Liver (tissue), 9 donors: ENCODE data around the gene SLC39A6. TPM values are rescaled to one million over a fixed set of nuclear protein-coding genes. Genes with fewer than 3 reads are reported as not detected.

ENCODE experiments used
- DNase-seq: peaks from one replicate; pipeline ENCODE4 v3.0.0-alpha.2; 2017; ENCODE audit warnings: low spot score
- H3K27ac ChIP-seq, 2 donors: one replicate each; pipeline ENCODE4 v1.7.0; 2013; ENCODE audit warnings: inconsistent platforms in 2 of 2, low read length in 2 of 2, control low read depth in 1 of 2, low read depth in 1 of 2, mild to moderate bottlenecking in 1 of 2
- H3K27me3 ChIP-seq, 4 donors: one replicate each; pipeline versions ENCODE4 v1.6.1 to v1.7.0; 2013; ENCODE audit warnings: low read length in 3 of 4, inconsistent platforms in 1 of 4, mild to moderate bottlenecking in 1 of 4, moderate library complexity in 1 of 4; ENCODE audit not compliant: control insufficient read depth in 4 of 4, insufficient read depth in 4 of 4
- H3K36me3 ChIP-seq, 4 donors: one replicate each; pipeline versions ENCODE4 v1.6.1 to v1.7.0; 2013; ENCODE audit warnings: low read length in 3 of 4, mild to moderate bottlenecking in 3 of 4, low read depth in 1 of 4, moderate library complexity in 1 of 4; ENCODE audit not compliant: control insufficient read depth in 4 of 4, insufficient read depth in 3 of 4
- H3K4me1 ChIP-seq, 4 donors: one replicate each; pipeline versions ENCODE4 v1.6.1 to v1.7.0; 2013; ENCODE audit warnings: low read length in 3 of 4, mild to moderate bottlenecking in 3 of 4, moderate library complexity in 1 of 4; ENCODE audit not compliant: control insufficient read depth in 4 of 4, insufficient read depth in 4 of 4
- H3K4me3 ChIP-seq, 3 donors: one replicate each; pipeline versions ENCODE4 v1.6.1 to v1.7.0; 2013; ENCODE audit warnings: low read length in 3 of 3, control low read depth in 1 of 3, low read depth in 1 of 3, mild to moderate bottlenecking in 1 of 3
- H3K9ac ChIP-seq, 2 donors: one replicate each; pipeline ENCODE4 v1.7.0; 2013; ENCODE audit warnings: low read length in 2 of 2, mild to moderate bottlenecking in 2 of 2, moderate library complexity in 2 of 2, control low read depth in 1 of 2, low read depth in 1 of 2
- H3K9me3 ChIP-seq, 4 donors: one replicate each; pipeline versions ENCODE4 v1.6.1 to v1.7.0; 2013; ENCODE audit warnings: low read length in 3 of 4; ENCODE audit not compliant: control insufficient read depth in 4 of 4
- ATF3 ChIP-seq: IDR thresholded peaks from 2 replicates; pipeline ENCODE4 v1.6.1; 2016; ENCODE audit warnings: antibody characterized with exemption
- CTCF ChIP-seq: fragments of 150-350 bp; IDR thresholded peaks from 2 replicates; pipeline ENCODE4 v1.5.1; 2017; ENCODE audit warnings: improper control_type of control experiment, low read depth, low read length; ENCODE audit not compliant: missing input control
- EGR1 ChIP-seq, 2 donors: IDR thresholded peaks; 2 replicates each; pipeline ENCODE4 v1.6.1; 2016 to 2018; ENCODE audit warnings: antibody characterized with exemption in 2 of 2, low read depth in 2 of 2
- FOXA1 ChIP-seq: IDR thresholded peaks from 2 replicates; pipeline ENCODE4 v1.6.1; 2016; ENCODE audit warnings: antibody characterized with exemption
- FOXA2 ChIP-seq: IDR thresholded peaks from 2 replicates; pipeline ENCODE4 v1.6.1; 2016; ENCODE audit warnings: antibody characterized with exemption
- GABPA ChIP-seq, 2 donors: IDR thresholded peaks in 1 of 2; conservative IDR thresholded peaks in 1 of 2; 2 replicates each; pipeline ENCODE4 v1.6.1; 2016; ENCODE audit warnings: antibody characterized with exemption in 2 of 2, mild to moderate bottlenecking in 1 of 2, moderate library complexity in 1 of 2
- HNF4A ChIP-seq, 2 donors: conservative IDR thresholded peaks; 2 replicates each; pipeline ENCODE4 v1.6.1; 2016; ENCODE audit warnings: antibody characterized with exemption in 2 of 2, mild to moderate bottlenecking in 2 of 2
- HNF4G ChIP-seq: IDR thresholded peaks from 2 replicates; pipeline ENCODE4 v1.6.1; 2016; ENCODE audit warnings: antibody characterized with exemption
- JUND ChIP-seq, 2 donors: IDR thresholded peaks; 2 replicates each; pipeline ENCODE4 v1.6.1; 2016; ENCODE audit warnings: antibody characterized with exemption in 2 of 2
- MAX ChIP-seq: IDR thresholded peaks from 2 replicates; pipeline ENCODE4 v1.6.1; 2016; ENCODE audit warnings: antibody characterized with exemption
- NR2F2 ChIP-seq: IDR thresholded peaks from 2 replicates; pipeline ENCODE4 v1.6.1; 2016; ENCODE audit warnings: antibody characterized with exemption
- RAD21 ChIP-seq, 2 donors: IDR thresholded peaks; 2 replicates each; pipeline ENCODE4 v1.6.1; 2016; ENCODE audit warnings: antibody characterized with exemption in 2 of 2, mild to moderate bottlenecking in 2 of 2
- REST ChIP-seq: IDR thresholded peaks from 2 replicates; pipeline ENCODE4 v1.6.1; 2016; ENCODE audit warnings: antibody characterized with exemption, mild to moderate bottlenecking
- RXRA ChIP-seq, 2 donors: IDR thresholded peaks; 2 replicates each; pipeline ENCODE4 v1.6.1; 2017 to 2018; ENCODE audit warnings: antibody characterized with exemption in 2 of 2, mild to moderate bottlenecking in 1 of 2
- SP1 ChIP-seq: IDR thresholded peaks from 2 replicates; pipeline ENCODE4 v1.6.1; 2018; ENCODE audit warnings: antibody characterized with exemption, mild to moderate bottlenecking
- TAF1 ChIP-seq: conservative IDR thresholded peaks from 2 replicates; pipeline ENCODE4 v1.6.1; 2016; ENCODE audit warnings: antibody characterized with exemption, mild to moderate bottlenecking
- YY1 ChIP-seq: IDR thresholded peaks from 2 replicates; pipeline ENCODE4 v1.6.1; 2016; ENCODE audit warnings: antibody characterized with exemption, mild to moderate bottlenecking
- ZBTB33 ChIP-seq: IDR thresholded peaks from 2 replicates; pipeline ENCODE4 v1.6.1; 2016; ENCODE audit warnings: antibody characterized with exemption
- WGBS: extraction: QIAGEN DNeasy Blood & Tissue Kit; methylation state at CpG from one replicate; pipeline ENCODE4 v1.1.7; 2013; 5-methylcytosine and 5-hydroxymethylcytosine counted together
- polyA plus RNA-seq, 2 donors: library from polyadenylated mRNA; stranded (reverse) in 1 of 2; unstranded in 1 of 2; fragments of 200-250 nt in 1 of 2; fragments of >200 nt in 1 of 2; fragmentation: Nextera tagmentation in 1 of 2; extraction: Ambion mirVana in 1 of 2; gene quantifications; one replicate each; pipeline versions ENCODE4 v1.2.1 to v1.2.3, GENCODE V29; 2013 to 2015
- total RNA-seq, 2 donors: library from RNA; depleted of rRNA; stranded (reverse); fragments of >200 nt; gene quantifications; one replicate each; pipeline ENCODE4 v1.2.3, GENCODE V29; 2014
- donor health status: healthy.
- donor health status: healthy.
- donor health status: healthy.
- donor health status: healthy.
- donor health status: healthy.

The SLC39A6 gene
- total and polyA plus RNA-seq, 4 donors: 4.6 to 16.6 (median 8.3) TPM

- Histone ChIP-seq H3K4me1 (peaks cover 0 to 2% (median 0%) of the 10 kb centered on the region in 4 donors), H3K4me3 (no peak overlapping the region), H3K9me3 (no peaks in the 10 kb centered on the region), H3K27ac (no peak overlapping the region), H3K27me3 (no peaks in the 10 kb centered on the region), H3K36me3 (peaks cover 14 to 78% (median 70%) of the 10 kb centered on the region in 4 donors), H3K9ac (no peak overlapping the region)
- TF ChIP-seq TAF1 (no peak), HNF4A (conservative IDR thresholded peaks at IDR 0.05) (no peak), MAX (no peak), FOXA1 (no peak), YY1 (no peak), HNF4G (no peak), ZBTB33 (no peak), EGR1 (IDR thresholded peaks at IDR 0.05; ENCODE audit: low read depth in 2 of 2) (no peak), SP1 (no peak), FOXA2 (no peak), CTCF (no peak), ATF3 (no peak), NR2F2 (no peak), REST (no peak), RXRA (IDR thresholded peaks at IDR 0.05) (no peak), GABPA (IDR thresholded peaks at IDR 0.05 in 1 of 2, conservative IDR thresholded peaks at IDR 0.05 in 1 of 2) (no peak), JUND (IDR thresholded peaks at IDR 0.05) (no peak), RAD21 (IDR thresholded peaks at IDR 0.05) (no peak)
- 93% methylated on average over 4 of the region's 4 CpGs for WGBS
- DNase-seq: no peak
These were observed 12.4 kb upstream of the SLC39A6 start for GRCh38 chr18:36141576-36141975.
